K562 (cell line): ENCODE measurements around the gene CD9. TPM values are rescaled to one million over a fixed set of nuclear protein-coding genes. Genes with fewer than 3 reads are reported as not detected.
A peak's percentile ranks its signal among the peaks of the same experiment; 100 is the strongest.

Source experiments
- ATAC-seq: fragments of 200-7000 bp; cut with Tn5 transposase; 3 replicates; pipeline ENCODE4 v1.9.1; 2020; ENCODE audit warnings: moderate library complexity
- BruUV-seq: library from RNA; stranded (reverse); fragments of 400-500 nt; replicated peaks from 2 replicates; lab custom pipeline; 2021; lab: Mats Ljungman, UMichigan
- CTCF ChIA-PET: fragments of 300-600 bp; formaldehyde crosslinking; extraction: SDS; loops from one replicate; lab custom pipeline; 2021; ENCODE audit warnings: low intra/inter-chr PET ratio; lab: Yijun Ruan, JAX
- POLR2A ChIA-PET: fragments of 300-600, 350-650 bp; sonication (Branson Sonifier 250); formaldehyde crosslinking; extraction: SDS; loops from one replicate; lab custom pipeline; 2021; ENCODE audit warnings: antibody characterized with exemption, inconsistent platforms; lab: Yijun Ruan, JAX
- DNase-seq, 4 experiments: peaks; one replicate each; pipeline versions ENCODE4 v3.0.0 to v3.0.0-alpha.2; 2011 to 2018; ENCODE audit warnings: low spot score in 3 of 4, mixed read lengths in 3 of 4; ENCODE audit errors: extremely low read depth in 1 of 4
- FAIRE-seq: peaks from 2 replicates; lab custom pipeline; 2011; peaks lifted over from hg19 to GRCh38; lab: Jason Lieb, UNC
- H2AFZ ChIP-seq: 2 replicates; pipeline ENCODE4 v1.6.0; 2011; ENCODE audit warnings: low read depth, low read length, control low read depth, inconsistent platforms
- H3K27ac ChIP-seq: fragments of 200-600 bp; 3 replicates; pipeline ENCODE4 v1.8.0; 2011; ENCODE audit warnings: low read depth, mild to moderate bottlenecking, control low read depth, inconsistent platforms, low read length, moderate library complexity, mixed read lengths; ENCODE audit errors: extremely low read depth
- H3K27me3 ChIP-seq, 2 experiments: fragments of 300-600 bp in 1 of 2; 2 replicates in 1 of 2; 3 replicates in 1 of 2; pipeline versions ENCODE4 v1.6.0 to v1.8.0; 2011; ENCODE audit warnings: inconsistent platforms in 2 of 2, low read length in 2 of 2, mild to moderate bottlenecking in 1 of 2, mixed read lengths in 1 of 2, moderate library complexity in 1 of 2; ENCODE audit not compliant: control insufficient read depth in 2 of 2, insufficient read depth in 2 of 2
- H3K36me3 ChIP-seq: fragments of 300-600 bp; 3 replicates; pipeline ENCODE4 v1.8.0; 2011; ENCODE audit warnings: mild to moderate bottlenecking, low read length, inconsistent platforms; ENCODE audit not compliant: control insufficient read depth, insufficient read depth
- H3K4me1 ChIP-seq, 2 experiments: fragments of 200-600 bp in 1 of 2; replicated peaks in 1 of 2; 2 replicates in 1 of 2; 3 replicates in 1 of 2; pipeline versions ENCODE4 v1.5.1 to v1.8.0; 2011; ENCODE audit warnings: inconsistent platforms in 2 of 2, low read length in 2 of 2, mild to moderate bottlenecking in 1 of 2, mixed read lengths in 1 of 2, moderate library complexity in 1 of 2; ENCODE audit not compliant: control insufficient read depth in 2 of 2, insufficient read depth in 2 of 2
- H3K4me2 ChIP-seq: 2 replicates; pipeline ENCODE4 v1.6.1; 2011; ENCODE audit warnings: low read length, control low read depth, inconsistent platforms, mixed read lengths; ENCODE audit not compliant: insufficient read depth
- H3K4me3 ChIP-seq: fragments of 200-600 bp; sonication (generic), shearing (Covaris generic); 2 replicates; pipeline ENCODE4 v1.5.1; 2016; ENCODE audit warnings: control low read depth, inconsistent platforms
- H3K79me2 ChIP-seq: fragments of 200-600 bp; 3 replicates; pipeline ENCODE4 v1.8.0; 2011; ENCODE audit warnings: low read length, inconsistent platforms; ENCODE audit not compliant: control insufficient read depth, insufficient read depth
- H3K9ac ChIP-seq, 2 experiments: 2 replicates each; pipeline versions ENCODE4 v1.6.0 to v1.6.1; 2011; ENCODE audit warnings: low read depth in 2 of 2, low read length in 2 of 2, control low read depth in 1 of 2, inconsistent platforms in 1 of 2, mild to moderate bottlenecking in 1 of 2, mixed read lengths in 1 of 2; ENCODE audit not compliant: insufficient read depth in 1 of 2
- H3K9me1 ChIP-seq: one replicate; pipeline ENCODE4 v1.6.0; 2011; ENCODE audit warnings: inconsistent platforms, mild to moderate bottlenecking, low read length, moderate library complexity; ENCODE audit not compliant: control insufficient read depth, insufficient read depth
- H3K9me3 ChIP-seq: replicated peaks from 2 replicates; pipeline ENCODE4 v1.5.1; 2011; ENCODE audit warnings: low read depth, low read length, inconsistent platforms; ENCODE audit not compliant: control insufficient read depth, insufficient read depth
- H4K20me1 ChIP-seq: replicated peaks from 2 replicates; pipeline ENCODE4 v1.6.1; 2011; ENCODE audit warnings: low read length, inconsistent platforms, mixed read lengths; ENCODE audit not compliant: control insufficient read depth, insufficient read depth
- CTBP1 ChIP-seq: fragments of 450-650 bp; IDR thresholded peaks from 2 replicates; pipeline ENCODE4 v1.6.1; 2016; ENCODE audit warnings: borderline replicate concordance
- KAT2B ChIP-seq: IDR thresholded peaks from one replicate; pipeline ENCODE4 v1.6.1; 2012; ENCODE audit warnings: low read depth, mild to moderate bottlenecking, control low read depth, inconsistent platforms, low read length, moderate library complexity
- NFIC ChIP-seq: fragments of 450-650 bp; IDR thresholded peaks from 2 replicates; pipeline ENCODE4 v1.6.1; 2017; ENCODE audit warnings: mild to moderate bottlenecking, inconsistent platforms
- WGBS: fragments of 100-300 bp; shearing (Covaris generic); methylation state at CpG from one replicate; pipeline ENCODE4 v1.1.6; 2016; ENCODE audit warnings: low coverage, mixed read lengths; ENCODE audit not compliant: insufficient coverage; ENCODE audit errors: missing lambda C conversion rate; 5-methylcytosine and 5-hydroxymethylcytosine counted together
- in situ Hi-C: fragments of 300-500 bp; cut with MboI; formaldehyde crosslinking; loops from 4 replicates; pipeline ENCODE4 v1.15.0; 2018; ENCODE audit warnings: inconsistent platforms, mixed read lengths
- intact Hi-C: fragments of 100-400 bp; cut with micrococcal nuclease; formaldehyde crosslinking; loops from 2 replicates; pipeline ENCODE4 v1.14.2; 2022
- polyA plus RNA-seq, 8 experiments: library from polyadenylated mRNA; depleted of rRNA in 4 of 8; stranded (reverse) in 5 of 8; unstranded in 3 of 8; fragments of >200 nt; fragmentation: Nextera tagmentation in 2 of 8; fragmentation: Illumina TruSeq in 1 of 8; extraction: Ambion mirVana in 2 of 8; extraction: Trizol in 1 of 8; gene quantifications; 2 replicates each; pipeline versions ENCODE4 v1.2.1 to v1.2.3, GENCODE V29; 2011 to 2014; ENCODE audit warnings: inconsistent platforms in 1 of 8, missing spikeins in 1 of 8
- total RNA-seq, 7 experiments: library from RNA; depleted of rRNA in 6 of 7; stranded (reverse); fragments of >200 nt in 6 of 7; fragmentation: Illumina TruSeq in 2 of 7; extraction: Trizol in 2 of 7; gene quantifications; 2 replicates each; pipeline versions ENCODE4 v1.2.1 to v1.2.3, GENCODE V29; 2011 to 2021; ENCODE audit warnings: low replicate concordance in 1 of 7
- TF ChIP-seq, protein P1 (sequence below): fragments of 250-450 bp; sonication (Bioruptor Pico); IDR thresholded peaks from 2 replicates; pipeline ENCODE4 v1.4.0; 2020
- TF ChIP-seq, protein P2 (sequence below): fragments of 250-450 bp; sonication (Bioruptor Pico); IDR thresholded peaks from 2 replicates; pipeline ENCODE4 v1.4.0; 2020; ENCODE audit warnings: borderline replicate concordance

Gene CD9
- total and polyA plus RNA-seq, 9 of the 15 experiments (the other 6 are each of a cell fraction or from before 2014, with no cell fraction given) = 0.43 to 5.6 (median 0.62) TPM

DNA sequence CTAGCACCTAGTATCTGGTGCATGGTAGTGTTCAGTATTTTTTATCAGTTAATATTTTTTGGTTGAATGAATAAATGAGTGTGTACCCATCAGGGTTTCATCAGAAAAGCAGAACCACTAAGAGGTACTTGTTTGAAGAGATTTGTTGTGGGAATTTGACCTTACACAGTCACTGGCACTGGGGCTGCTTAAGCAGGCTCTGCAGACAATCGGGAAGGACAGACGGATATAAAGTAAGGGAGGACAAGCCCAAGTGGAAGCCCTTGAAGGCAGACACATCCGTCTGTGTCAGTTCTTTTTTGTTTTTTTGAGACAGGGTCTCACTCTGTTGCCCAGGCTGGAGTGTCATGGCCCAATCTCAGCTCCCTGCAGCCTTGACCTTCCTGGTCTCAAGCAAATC, 38.7 kb downstream of the CD9 start (continued):
- TF ChIP-seq, protein P1, sequence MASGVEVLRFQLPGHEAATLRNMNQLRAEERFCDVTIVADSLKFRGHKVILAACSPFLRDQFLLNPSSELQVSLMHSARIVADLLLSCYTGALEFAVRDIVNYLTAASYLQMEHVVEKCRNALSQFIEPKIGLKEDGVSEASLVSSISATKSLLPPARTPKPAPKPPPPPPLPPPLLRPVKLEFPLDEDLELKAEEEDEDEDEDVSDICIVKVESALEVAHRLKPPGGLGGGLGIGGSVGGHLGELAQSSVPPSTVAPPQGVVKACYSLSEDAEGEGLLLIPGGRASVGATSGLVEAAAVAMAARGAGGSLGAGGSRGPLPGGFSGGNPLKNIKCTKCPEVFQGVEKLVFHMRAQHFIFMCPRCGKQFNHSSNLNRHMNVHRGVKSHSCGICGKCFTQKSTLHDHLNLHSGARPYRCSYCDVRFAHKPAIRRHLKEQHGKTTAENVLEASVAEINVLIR (CRISPR knock-in tag) = no peak
- TF ChIP-seq, protein P2, sequence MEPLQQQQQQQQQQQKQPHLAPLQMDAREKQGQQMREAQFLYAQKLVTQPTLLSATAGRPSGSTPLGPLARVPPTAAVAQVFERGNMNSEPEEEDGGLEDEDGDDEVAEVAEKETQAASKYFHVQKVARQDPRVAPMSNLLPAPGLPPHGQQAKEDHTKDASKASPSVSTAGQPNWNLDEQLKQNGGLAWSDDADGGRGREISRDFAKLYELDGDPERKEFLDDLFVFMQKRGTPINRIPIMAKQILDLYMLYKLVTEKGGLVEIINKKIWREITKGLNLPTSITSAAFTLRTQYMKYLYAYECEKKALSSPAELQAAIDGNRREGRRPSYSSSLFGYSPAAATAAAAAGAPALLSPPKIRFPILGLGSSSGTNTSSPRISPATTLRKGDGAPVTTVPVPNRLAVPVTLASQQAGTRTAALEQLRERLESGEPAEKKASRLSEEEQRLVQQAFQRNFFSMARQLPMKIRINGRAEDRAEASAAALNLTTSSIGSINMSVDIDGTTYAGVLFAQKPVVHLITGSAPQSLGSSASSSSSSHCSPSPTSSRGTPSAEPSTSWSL (CRISPR knock-in tag) = no peak
- TF ChIP-seq KAT2B = no peak

DNA sequence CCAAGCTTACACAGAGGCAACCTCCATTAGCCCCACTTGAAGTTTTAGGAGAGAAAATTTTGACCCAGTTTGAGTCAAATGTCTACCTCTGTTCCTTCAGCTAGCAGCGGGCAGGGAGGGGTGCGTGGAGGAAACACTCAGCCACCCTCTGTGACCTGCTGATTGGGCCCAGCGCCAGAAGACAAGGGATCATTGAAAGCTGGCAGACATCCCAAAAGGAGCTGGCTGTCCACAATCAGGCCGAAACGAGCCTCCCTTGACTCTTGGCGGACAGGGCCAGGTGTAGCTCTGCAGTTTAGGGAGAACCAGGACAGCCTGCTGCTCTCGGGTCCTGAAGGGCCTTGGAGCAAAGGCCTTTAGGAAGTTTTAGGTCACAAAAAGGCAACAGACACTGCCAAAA, 41.3 kb downstream of the CD9 start:
- H3K27me3 ChIP-seq = peaks cover 20 to 36% of the 10 kb centered on the region in 2 experiments
- H3K79me2 ChIP-seq = no peaks in the 10 kb centered on the region
- intact Hi-C loops (no loop called here), in situ Hi-C loops (no loop called here)
- BruUV-seq = no TSS peak
- FAIRE-seq = no peak
- H3K36me3 ChIP-seq = no peaks in the 10 kb centered on the region
- TF ChIP-seq NFIC (peak; percentile 70), CTBP1 (no peak)
- peaks cover 0 to 5% of the 10 kb centered on the region in 2 experiments; a peak in 1 of 5 replicates for H3K4me1 ChIP-seq
- peak in 3 of 4 experiments; percentile 14 to 25 (median 14) for DNase-seq
- H3K27ac ChIP-seq = no peak overlapping the region
- H3K9ac ChIP-seq = peak overlapping the region in 1 of 2 experiments; percentile 9; a peak in 1 of 4 replicates
- ChIA-PET CTCF (no interaction called here), POLR2A (interaction anchor here (0.6 to 0.7 kb wide), 2 partner anchors 38 to 46 kb away, joined by 3 read pairs; no protein-coding TSS in a partner anchor)
- H4K20me1 ChIP-seq = no peaks in the 10 kb centered on the region
- H3K4me3 ChIP-seq = no peak overlapping the region
- peaks cover 2% of the 10 kb centered on the region; the same call in 1 of the 2 replicates for H3K9me3 ChIP-seq
- no peak for ATAC-seq
- no peak overlapping the region for H3K4me2 ChIP-seq
- H3K9me1 ChIP-seq = no peaks in the 10 kb centered on the region
- WGBS = 5% methylated on average over 6 of the region's 7 CpGs
- H2AFZ ChIP-seq = no peak overlapping the region
